ENCODE results near the gene IL17RA.

IL17RA gene

DNA sequence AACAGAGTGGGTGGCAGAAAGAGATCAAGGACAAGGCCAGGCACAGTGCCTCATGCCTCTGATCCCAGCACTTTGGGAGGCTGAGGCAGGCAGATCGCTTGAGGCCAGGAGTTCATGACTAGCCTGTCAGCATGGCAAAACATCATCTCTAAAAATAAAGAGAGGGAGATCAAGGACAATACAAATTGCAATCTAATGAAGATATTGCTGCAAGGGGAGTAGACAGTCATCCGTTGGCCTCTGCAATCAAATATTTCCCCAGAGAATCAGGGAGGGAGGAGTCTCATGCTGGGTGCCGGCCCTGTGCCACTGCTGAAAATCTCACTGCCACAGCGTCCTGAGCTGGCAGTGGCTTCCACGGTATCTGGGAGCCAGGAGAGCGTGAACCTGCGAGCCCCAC lies 19.4 kb upstream of the IL17RA start:
- Histone ChIP-seq H3K79me2 (ENCODE audit: insufficient read depth, low read length) (no peaks in the 10 kb centered on the region), H3K27ac (ENCODE audit: low read depth, low read length) (no peak overlapping the region), H3K4me3 (ENCODE audit: insufficient read depth, low read length, poor library complexity, severe bottlenecking) (no peak overlapping the region), H3K9me2 (replicated peaks; ENCODE audit: insufficient read depth, low read length) (no peaks in the 10 kb centered on the region), H3F3A (ENCODE audit: insufficient read depth) (no peaks in the 10 kb centered on the region), H4K20me1 (ENCODE audit: low read depth, low read length) (no peaks in the 10 kb centered on the region), H3K4me2 (ENCODE audit: low read depth, low read length, poor library complexity, severe bottlenecking) (no peak overlapping the region), H3K9ac (ENCODE audit: low read length) (no peak overlapping the region), H3K27me3 (ENCODE audit: low read length) (no peaks in the 10 kb centered on the region), H2AFZ (ENCODE audit: low read depth, low read length, severe bottlenecking) (no peak overlapping the region), H3K9me3 (ENCODE audit: insufficient read depth, low read length) (no peaks in the 10 kb centered on the region), H3K36me3 (ENCODE audit: low read length) (no peaks in the 10 kb centered on the region)
- TF ChIP-seq EZH2phosphoT487 (conservative IDR thresholded peaks at IDR 0.05; ENCODE audit: low read length): no peak
- TF ChIP-seq, protein P1, sequence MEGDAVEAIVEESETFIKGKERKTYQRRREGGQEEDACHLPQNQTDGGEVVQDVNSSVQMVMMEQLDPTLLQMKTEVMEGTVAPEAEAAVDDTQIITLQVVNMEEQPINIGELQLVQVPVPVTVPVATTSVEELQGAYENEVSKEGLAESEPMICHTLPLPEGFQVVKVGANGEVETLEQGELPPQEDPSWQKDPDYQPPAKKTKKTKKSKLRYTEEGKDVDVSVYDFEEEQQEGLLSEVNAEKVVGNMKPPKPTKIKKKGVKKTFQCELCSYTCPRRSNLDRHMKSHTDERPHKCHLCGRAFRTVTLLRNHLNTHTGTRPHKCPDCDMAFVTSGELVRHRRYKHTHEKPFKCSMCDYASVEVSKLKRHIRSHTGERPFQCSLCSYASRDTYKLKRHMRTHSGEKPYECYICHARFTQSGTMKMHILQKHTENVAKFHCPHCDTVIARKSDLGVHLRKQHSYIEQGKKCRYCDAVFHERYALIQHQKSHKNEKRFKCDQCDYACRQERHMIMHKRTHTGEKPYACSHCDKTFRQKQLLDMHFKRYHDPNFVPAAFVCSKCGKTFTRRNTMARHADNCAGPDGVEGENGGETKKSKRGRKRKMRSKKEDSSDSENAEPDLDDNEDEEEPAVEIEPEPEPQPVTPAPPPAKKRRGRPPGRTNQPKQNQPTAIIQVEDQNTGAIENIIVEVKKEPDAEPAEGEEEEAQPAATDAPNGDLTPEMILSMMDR (IDR thresholded peaks at IDR 0.05; ENCODE audit: insufficient read depth, low read length, poor library complexity, severe bottlenecking): no peak

DNA sequence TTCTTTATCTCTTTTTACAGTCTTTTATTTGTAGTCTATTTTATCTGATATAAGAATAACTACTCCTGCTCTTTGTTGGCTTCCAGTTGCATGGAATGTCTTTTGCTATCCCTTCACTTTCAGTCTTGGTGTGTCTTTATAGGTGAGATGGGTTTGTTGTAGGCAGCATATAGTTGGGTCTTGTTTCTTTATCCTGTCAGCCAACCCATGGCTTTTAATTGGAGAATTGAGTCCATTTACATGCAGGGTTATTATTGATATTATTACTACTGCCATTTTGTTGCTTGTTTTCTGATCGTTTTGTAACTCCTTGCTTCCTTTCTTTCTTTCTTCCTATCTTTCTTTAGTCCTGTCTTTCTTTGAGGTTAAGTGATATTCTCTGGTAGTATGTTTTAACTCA lies 11.9 kb upstream of the IL17RA start:
- H3K4me2 ChIP-seq (ENCODE audit: low read depth, low read length, poor library complexity, severe bottlenecking): no peak overlapping the region
- no peaks in the 10 kb centered on the region for H4K20me1 ChIP-seq (ENCODE audit: low read depth, low read length)
- no peak overlapping the region for H3K27ac ChIP-seq (ENCODE audit: low read depth, low read length)
- no peak overlapping the region for H3K9ac ChIP-seq (ENCODE audit: low read length)
- TF ChIP-seq, protein P1 (IDR thresholded peaks at IDR 0.05; ENCODE audit: insufficient read depth, low read length, poor library complexity, severe bottlenecking): no peak
- no peak for TF ChIP-seq EZH2phosphoT487 (conservative IDR thresholded peaks at IDR 0.05; ENCODE audit: low read length)
- H3K79me2 ChIP-seq (ENCODE audit: insufficient read depth, low read length): no peaks in the 10 kb centered on the region
- H3K9me2 ChIP-seq (replicated peaks; ENCODE audit: insufficient read depth, low read length): no peaks in the 10 kb centered on the region
- H2AFZ ChIP-seq (ENCODE audit: low read depth, low read length, severe bottlenecking): no peak overlapping the region
- no peak overlapping the region for H3K4me3 ChIP-seq (ENCODE audit: insufficient read depth, low read length, poor library complexity, severe bottlenecking)
- no peaks in the 10 kb centered on the region for H3K27me3 ChIP-seq (ENCODE audit: low read length)
- no peaks in the 10 kb centered on the region for H3K36me3 ChIP-seq (ENCODE audit: low read length)
- no peaks in the 10 kb centered on the region for H3F3A ChIP-seq (ENCODE audit: insufficient read depth)
- no peaks in the 10 kb centered on the region for H3K9me3 ChIP-seq (ENCODE audit: insufficient read depth, low read length)

DNA sequence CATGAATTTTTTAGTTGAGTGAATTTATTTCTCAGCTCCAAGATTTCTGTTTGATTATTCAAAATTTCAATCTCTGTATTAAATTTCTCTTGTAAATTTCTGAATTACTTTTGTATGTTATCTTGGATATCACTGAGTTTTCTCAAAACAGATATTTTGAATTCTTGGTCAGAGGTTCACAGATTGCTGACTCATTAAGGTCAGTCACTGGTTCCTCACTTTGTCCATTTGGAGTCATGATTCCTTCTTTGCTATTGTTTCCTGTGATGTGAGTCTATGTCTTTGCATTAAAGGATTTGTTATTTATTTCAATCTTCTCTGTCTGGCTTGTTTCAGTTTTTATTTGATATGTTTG lies 10.2 kb upstream of the IL17RA start:
- H3K36me3 ChIP-seq (ENCODE audit: low read length): no peaks in the 10 kb centered on the region
- H3K9ac ChIP-seq (ENCODE audit: low read length): no peak overlapping the region
- H3K79me2 ChIP-seq (ENCODE audit: insufficient read depth, low read length): no peaks in the 10 kb centered on the region
- TF ChIP-seq, protein P1 (IDR thresholded peaks at IDR 0.05; ENCODE audit: insufficient read depth, low read length, poor library complexity, severe bottlenecking): no peak
- no peak for TF ChIP-seq EZH2phosphoT487 (conservative IDR thresholded peaks at IDR 0.05; ENCODE audit: low read length)
- no peak overlapping the region for H3K4me3 ChIP-seq (ENCODE audit: insufficient read depth, low read length, poor library complexity, severe bottlenecking)
- no peaks in the 10 kb centered on the region for H4K20me1 ChIP-seq (ENCODE audit: low read depth, low read length)
- H2AFZ ChIP-seq (ENCODE audit: low read depth, low read length, severe bottlenecking): no peak overlapping the region
- no peaks in the 10 kb centered on the region for H3K9me2 ChIP-seq (replicated peaks; ENCODE audit: insufficient read depth, low read length)
- no peaks in the 10 kb centered on the region for H3K27me3 ChIP-seq (ENCODE audit: low read length)
- no peak overlapping the region for H3K27ac ChIP-seq (ENCODE audit: low read depth, low read length)
- no peak overlapping the region for H3K4me2 ChIP-seq (ENCODE audit: low read depth, low read length, poor library complexity, severe bottlenecking)
- no peaks in the 10 kb centered on the region for H3K9me3 ChIP-seq (ENCODE audit: insufficient read depth, low read length)
- H3F3A ChIP-seq (ENCODE audit: insufficient read depth): no peaks in the 10 kb centered on the region

DNA sequence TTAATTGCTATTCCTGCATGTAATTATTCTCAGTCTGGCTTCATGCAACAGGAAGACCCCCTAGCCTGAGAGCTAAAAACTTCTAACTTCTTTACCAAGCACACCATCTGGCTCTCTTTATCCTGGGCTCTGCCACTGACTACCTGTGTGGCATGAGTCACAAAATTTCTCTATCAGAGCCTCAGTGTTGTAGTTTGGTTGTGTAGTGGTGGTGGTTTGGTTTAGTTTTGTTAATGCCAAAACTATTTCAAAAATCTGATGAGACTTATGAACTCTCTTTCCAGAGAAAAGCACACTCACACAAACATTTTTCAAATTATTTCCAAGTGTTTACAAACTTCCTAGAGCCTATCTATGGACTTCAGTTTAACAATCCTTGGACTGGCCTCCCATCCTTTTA lies 7.5 kb upstream of the IL17RA start:
- H3K27ac ChIP-seq (ENCODE audit: low read depth, low read length): no peak overlapping the region
- no peaks in the 10 kb centered on the region for H3K9me3 ChIP-seq (ENCODE audit: insufficient read depth, low read length)
- H4K20me1 ChIP-seq (ENCODE audit: low read depth, low read length): no peaks in the 10 kb centered on the region
- H3K4me3 ChIP-seq (ENCODE audit: insufficient read depth, low read length, poor library complexity, severe bottlenecking): no peak overlapping the region
- no peaks in the 10 kb centered on the region for H3F3A ChIP-seq (ENCODE audit: insufficient read depth)
- H3K4me2 ChIP-seq (ENCODE audit: low read depth, low read length, poor library complexity, severe bottlenecking): no peak overlapping the region
- no peaks in the 10 kb centered on the region for H3K36me3 ChIP-seq (ENCODE audit: low read length)
- no peaks in the 10 kb centered on the region for H3K9me2 ChIP-seq (replicated peaks; ENCODE audit: insufficient read depth, low read length)
- H3K27me3 ChIP-seq (ENCODE audit: low read length): no peaks in the 10 kb centered on the region
- H3K79me2 ChIP-seq (ENCODE audit: insufficient read depth, low read length): no peaks in the 10 kb centered on the region
- no peak overlapping the region for H2AFZ ChIP-seq (ENCODE audit: low read depth, low read length, severe bottlenecking)
- no peak overlapping the region for H3K9ac ChIP-seq (ENCODE audit: low read length)
- no peak for TF ChIP-seq EZH2phosphoT487 (conservative IDR thresholded peaks at IDR 0.05; ENCODE audit: low read length)
- TF ChIP-seq, protein P1 (IDR thresholded peaks at IDR 0.05; ENCODE audit: insufficient read depth, low read length, poor library complexity, severe bottlenecking): no peak
